ENCODE results near the gene LPAR1. TPM values are rescaled to one million over a fixed set of nuclear protein-coding genes. Genes with fewer than 3 reads are reported as not detected.
A peak's percentile ranks its signal among the peaks of the same experiment; 100 is the strongest.

LPAR1 gene
- total RNA-seq, 1 donor from 2014 or later: 0.56 TPM

DNA sequence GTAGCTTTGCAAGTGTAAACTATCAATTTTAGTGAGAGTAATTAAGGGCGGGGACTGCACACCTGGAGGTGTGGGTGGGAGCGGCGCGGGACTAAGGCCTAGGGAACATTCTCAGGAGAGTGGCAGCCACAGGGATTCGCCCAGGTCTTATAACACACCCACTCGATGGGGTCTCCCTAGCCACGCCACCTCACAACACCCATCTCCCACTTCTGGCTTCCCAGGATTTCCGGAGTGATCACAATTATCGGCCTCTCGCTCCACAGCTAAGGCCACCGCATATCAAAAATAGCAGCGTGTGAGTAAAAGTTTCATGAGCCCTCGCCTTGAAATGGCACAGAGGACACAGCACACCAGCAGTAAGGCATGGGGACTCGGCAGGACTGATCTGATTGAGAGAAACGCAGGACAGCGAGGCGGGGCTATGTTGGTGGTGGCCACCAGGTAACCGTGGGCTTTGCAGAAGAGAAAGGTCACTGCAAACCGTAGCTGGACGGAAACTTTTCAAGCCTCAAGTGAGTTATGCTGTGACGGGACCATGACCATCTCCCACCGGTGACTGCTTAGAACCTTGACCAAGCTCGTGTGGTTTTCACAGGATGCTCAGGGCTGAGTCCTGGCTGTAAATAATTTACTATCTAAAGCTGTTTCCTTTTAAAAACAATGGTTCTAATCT is 1.1 kb upstream of the LPAR1 start:
- H3K27ac Mint-ChIP-seq (ENCODE audit: unreplicated experiment): no peak overlapping the region

DNA sequence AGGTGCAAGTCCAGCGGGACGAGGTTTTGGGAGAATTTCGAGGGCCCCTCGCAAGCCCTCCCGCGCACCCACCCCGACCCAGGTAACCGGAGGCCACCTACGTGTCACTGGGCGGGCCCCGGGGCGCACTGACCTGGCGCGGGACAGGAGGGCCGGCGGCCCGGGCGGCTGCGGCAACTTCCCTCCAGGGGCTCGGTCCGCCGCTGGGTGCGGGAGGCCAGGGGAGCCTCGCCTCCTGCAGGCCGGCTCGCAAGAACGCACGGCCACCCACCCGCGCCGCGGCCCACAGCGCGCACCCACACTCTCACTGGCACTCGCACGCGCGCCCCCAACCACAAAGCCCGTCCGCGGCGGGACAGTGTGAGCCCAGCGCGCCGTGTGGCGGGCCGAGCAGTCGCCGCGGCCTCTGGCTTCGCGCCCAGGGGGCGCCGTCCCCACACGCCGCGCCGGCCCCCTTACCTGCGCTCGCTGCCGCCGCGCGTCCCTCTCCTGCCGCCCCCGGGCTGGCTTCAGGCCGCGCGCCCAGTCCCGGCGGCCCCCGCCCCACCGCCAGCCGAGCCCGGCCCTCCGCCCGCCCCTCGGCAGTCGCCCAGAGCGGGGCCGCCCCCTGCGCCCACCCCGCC is 451 bp downstream of the LPAR1 start:
- Mint-ChIP-seq H3K36me3 (ENCODE audit: unreplicated experiment) (no peaks in the 10 kb centered on the region), H3K27me3 (ENCODE audit: unreplicated experiment) (peaks cover 16% of the 10 kb centered on the region), H3K27ac (ENCODE audit: unreplicated experiment) (no peak overlapping the region), H3K4me3 (ENCODE audit: unreplicated experiment) (no peak overlapping the region), H3K9me3 (ENCODE audit: unreplicated experiment) (peaks cover 3% of the 10 kb centered on the region), H3K4me1 (ENCODE audit: low read depth, unreplicated experiment) (peaks cover 2% of the 10 kb centered on the region)
- peak; percentile 63 for DNase-seq
- TF ChIP-seq CTCF (IDR thresholded peaks at IDR 0.05; ENCODE audit: partially characterized antibody, unreplicated experiment): peak; percentile 19

More for the DNA sequence above, 1.1 kb upstream of the LPAR1 start:
- peaks cover 16% of the 10 kb centered on the region for H3K27me3 Mint-ChIP-seq (ENCODE audit: unreplicated experiment)
- peaks cover 3% of the 10 kb centered on the region for H3K9me3 Mint-ChIP-seq (ENCODE audit: unreplicated experiment)
- no peak for TF ChIP-seq CTCF (IDR thresholded peaks at IDR 0.05; ENCODE audit: partially characterized antibody, unreplicated experiment)
- no peak for DNase-seq
- no peaks in the 10 kb centered on the region for H3K36me3 Mint-ChIP-seq (ENCODE audit: unreplicated experiment)
- H3K4me3 Mint-ChIP-seq (ENCODE audit: unreplicated experiment): peak overlapping the region; percentile 93
- peaks cover 2% of the 10 kb centered on the region for H3K4me1 Mint-ChIP-seq (ENCODE audit: low read depth, unreplicated experiment)

GRCh38 chr9:111037356-111037707 is 938 bp downstream of the LPAR1 start:
- Mint-ChIP-seq H3K4me1 (ENCODE audit: low read depth, unreplicated experiment) (peaks cover 2% of the 10 kb centered on the region), H3K27ac (ENCODE audit: unreplicated experiment) (no peak overlapping the region), H3K4me3 (ENCODE audit: unreplicated experiment) (peak overlapping the region; percentile 61), H3K9me3 (ENCODE audit: unreplicated experiment) (peaks cover 3% of the 10 kb centered on the region), H3K27me3 (ENCODE audit: unreplicated experiment) (peaks cover 16% of the 10 kb centered on the region), H3K36me3 (ENCODE audit: unreplicated experiment) (no peaks in the 10 kb centered on the region)
- no peak for DNase-seq
- no peak for TF ChIP-seq CTCF (IDR thresholded peaks at IDR 0.05; ENCODE audit: partially characterized antibody, unreplicated experiment)

GRCh38 chr9:111036946-111037345 is 1.3 kb downstream of the LPAR1 start:
- no peaks in the 10 kb centered on the region for H3K36me3 Mint-ChIP-seq (ENCODE audit: unreplicated experiment)
- no peak for TF ChIP-seq CTCF (IDR thresholded peaks at IDR 0.05; ENCODE audit: partially characterized antibody, unreplicated experiment)
- DNase-seq: no peak
- H3K4me3 Mint-ChIP-seq (ENCODE audit: unreplicated experiment): peak overlapping the region; percentile 61
- peaks cover 3% of the 10 kb centered on the region for H3K9me3 Mint-ChIP-seq (ENCODE audit: unreplicated experiment)
- peaks cover 2% of the 10 kb centered on the region for H3K4me1 Mint-ChIP-seq (ENCODE audit: low read depth, unreplicated experiment)
- no peak overlapping the region for H3K27ac Mint-ChIP-seq (ENCODE audit: unreplicated experiment)
- peaks cover 16% of the 10 kb centered on the region for H3K27me3 Mint-ChIP-seq (ENCODE audit: unreplicated experiment)

DNA sequence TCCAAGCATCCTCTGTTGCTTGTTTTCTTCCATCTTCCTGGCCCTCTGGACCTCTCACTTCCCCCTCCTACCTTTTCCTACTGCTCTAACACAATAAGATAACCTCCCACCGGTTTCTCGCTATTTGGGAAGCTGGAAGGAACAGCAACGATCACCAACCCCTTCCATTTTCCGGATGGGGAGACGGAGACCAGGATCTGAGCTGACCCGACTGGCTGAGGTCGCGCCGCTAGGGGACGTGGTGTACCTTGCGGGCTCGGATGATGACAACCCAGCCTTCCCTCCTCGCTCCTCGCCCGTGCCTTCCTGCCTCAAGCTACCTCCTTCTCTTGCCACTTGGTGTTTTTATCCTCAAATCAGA is 1.9 kb downstream of the LPAR1 start:
- H3K4me3 Mint-ChIP-seq (ENCODE audit: unreplicated experiment): peak overlapping the region; percentile 30
- DNase-seq: peak; percentile 61

More for the DNA sequence above, 1.9 kb downstream of the LPAR1 start:
- H3K36me3 Mint-ChIP-seq (ENCODE audit: unreplicated experiment): no peaks in the 10 kb centered on the region
- H3K9me3 Mint-ChIP-seq (ENCODE audit: unreplicated experiment): peaks cover 3% of the 10 kb centered on the region
- TF ChIP-seq CTCF (IDR thresholded peaks at IDR 0.05; ENCODE audit: partially characterized antibody, unreplicated experiment): peak; percentile 29
- no peak overlapping the region for H3K27ac Mint-ChIP-seq (ENCODE audit: unreplicated experiment)
- H3K4me1 Mint-ChIP-seq (ENCODE audit: low read depth, unreplicated experiment): peaks cover 2% of the 10 kb centered on the region
- H3K27me3 Mint-ChIP-seq (ENCODE audit: unreplicated experiment): peaks cover 16% of the 10 kb centered on the region
